ENCODE data around the gene SORBS2. TPM values are rescaled to one million over a fixed set of nuclear protein-coding genes. Genes with fewer than 3 reads are reported as not detected.

The SORBS2 gene
- total RNA-seq, 1 experiment from 2014 or later, result 9.7 TPM

GRCh38 chr4:185778307-185778706 lies 33.7 kb downstream of the SORBS2 start:
- H3K27ac Mint-ChIP-seq, result peak overlapping the region in 1 of 3 experiments; percentile 26; a peak in 1 of 7 replicates
- H3K27ac ChIP-seq (ENCODE audit: insufficient read length, low read depth, low read length), result no peak overlapping the region

More at GRCh38 chr4:185778307-185778706, 33.7 kb downstream of the SORBS2 start:
- Mint-ChIP-seq H3K27me3 (ENCODE audit: low read depth) (no peaks in the 10 kb centered on the region), H3K4me1 (peaks cover 46 to 51% of the 10 kb centered on the region in 2 experiments), H3K4me3 (no peak overlapping the region), H3K9me3 (no peaks in the 10 kb centered on the region), H3K36me3 (ENCODE audit: insufficient read depth in 1 of 3, low read depth in 3 of 3) (no peaks in the 10 kb centered on the region; a peak in 1 of 7 replicates)
- no peak overlapping the region for H2BK15ac ChIP-seq (ENCODE audit: low read depth, low read length)
- WGBS (ENCODE audit: extremely low coverage, insufficient read length, low lambda C conversion rate), result no CpG with 5 or more reads among the region's 11 CpGs
- H2AK5ac ChIP-seq (ENCODE audit: insufficient read length, low read length), result no peak overlapping the region
- no peak overlapping the region for H3K56ac ChIP-seq (ENCODE audit: insufficient read length, low read depth, low read length)
- H2BK12ac ChIP-seq (ENCODE audit: insufficient read length, low read depth, low read length), result no peak overlapping the region
- DNase-seq, result no peak
- no peak overlapping the region for H2BK5ac ChIP-seq (ENCODE audit: insufficient read length, low read length)
- TF ChIP-seq, protein P1, sequence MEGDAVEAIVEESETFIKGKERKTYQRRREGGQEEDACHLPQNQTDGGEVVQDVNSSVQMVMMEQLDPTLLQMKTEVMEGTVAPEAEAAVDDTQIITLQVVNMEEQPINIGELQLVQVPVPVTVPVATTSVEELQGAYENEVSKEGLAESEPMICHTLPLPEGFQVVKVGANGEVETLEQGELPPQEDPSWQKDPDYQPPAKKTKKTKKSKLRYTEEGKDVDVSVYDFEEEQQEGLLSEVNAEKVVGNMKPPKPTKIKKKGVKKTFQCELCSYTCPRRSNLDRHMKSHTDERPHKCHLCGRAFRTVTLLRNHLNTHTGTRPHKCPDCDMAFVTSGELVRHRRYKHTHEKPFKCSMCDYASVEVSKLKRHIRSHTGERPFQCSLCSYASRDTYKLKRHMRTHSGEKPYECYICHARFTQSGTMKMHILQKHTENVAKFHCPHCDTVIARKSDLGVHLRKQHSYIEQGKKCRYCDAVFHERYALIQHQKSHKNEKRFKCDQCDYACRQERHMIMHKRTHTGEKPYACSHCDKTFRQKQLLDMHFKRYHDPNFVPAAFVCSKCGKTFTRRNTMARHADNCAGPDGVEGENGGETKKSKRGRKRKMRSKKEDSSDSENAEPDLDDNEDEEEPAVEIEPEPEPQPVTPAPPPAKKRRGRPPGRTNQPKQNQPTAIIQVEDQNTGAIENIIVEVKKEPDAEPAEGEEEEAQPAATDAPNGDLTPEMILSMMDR (conservative IDR thresholded peaks at IDR 0.05), result no peak
- H4K5ac ChIP-seq (ENCODE audit: insufficient read length, low read depth, low read length), result no peak overlapping the region
- no peak overlapping the region for H3K23ac ChIP-seq (ENCODE audit: insufficient read length, low read depth, low read length)
- no peak overlapping the region for H3K9ac ChIP-seq (ENCODE audit: extremely low read depth, insufficient read length, low read length)
- no peak overlapping the region for H4K8ac ChIP-seq (replicated peaks; ENCODE audit: insufficient read length, low read depth, low read length)
- no peak overlapping the region for H3K4me2 ChIP-seq (ENCODE audit: insufficient read depth, insufficient read length, low read length)
- H3T11ph ChIP-seq (ENCODE audit: low read length), result no peak overlapping the region
- no peak overlapping the region for H3K4ac ChIP-seq (ENCODE audit: low read depth, low read length)
- no peaks in the 10 kb centered on the region for H3K9me3 ChIP-seq (ENCODE audit: control insufficient read depth, low read depth, low read length)
- H3K27me3 ChIP-seq (ENCODE audit: insufficient read depth, low read length), result no peaks in the 10 kb centered on the region
- no peak overlapping the region for H3K14ac ChIP-seq (ENCODE audit: insufficient read depth, low read length)
- no peak overlapping the region for H2AFZ ChIP-seq (ENCODE audit: low read length)
- H3K79me1 ChIP-seq (ENCODE audit: insufficient read depth, low read depth, low read length, poor library complexity, severe bottlenecking), result no peaks in the 10 kb centered on the region
- no peaks in the 10 kb centered on the region for H4K20me1 ChIP-seq (ENCODE audit: control insufficient read depth, insufficient read depth, insufficient read length)
- H3K4me1 ChIP-seq (ENCODE audit: insufficient read depth, low read length), result peaks cover 3% of the 10 kb centered on the region; the same call in 1 of the 2 replicates
- H3K79me2 ChIP-seq (ENCODE audit: insufficient read depth, low read length), result no peaks in the 10 kb centered on the region; the same call in 1 of the 2 replicates
- no peak overlapping the region for H2BK120ac ChIP-seq (ENCODE audit: low read depth, low read length, poor library complexity, severe bottlenecking)
- no peak overlapping the region for H3K18ac ChIP-seq (ENCODE audit: insufficient read length, low read depth, low read length)
- H2BK20ac ChIP-seq (ENCODE audit: low read depth, low read length, poor library complexity, severe bottlenecking), result no peak overlapping the region
- H3K23me2 ChIP-seq (ENCODE audit: insufficient read length, low read depth, low read length, poor library complexity, severe bottlenecking), result no peaks in the 10 kb centered on the region
- H4K91ac ChIP-seq (ENCODE audit: insufficient read length, low read depth, low read length), result no peak overlapping the region
